K562 (cell line): ENCODE data around the gene CD44. TPM values are rescaled to one million over a fixed set of nuclear protein-coding genes. Genes with fewer than 3 reads are reported as not detected.

Experiments used
- ATAC-seq: fragments of 200-7000 bp; cut with Tn5 transposase; 3 replicates; pipeline ENCODE4 v1.9.1; 2020; ENCODE audit warnings: moderate library complexity
- BruUV-seq: library from RNA; stranded (reverse); fragments of 400-500 nt; replicated peaks from 2 replicates; lab custom pipeline; 2021; lab: Mats Ljungman, UMichigan
- CTCF ChIA-PET: fragments of 300-600 bp; formaldehyde crosslinking; extraction: SDS; loops from one replicate; lab custom pipeline; 2021; ENCODE audit warnings: low intra/inter-chr PET ratio; lab: Yijun Ruan, JAX
- POLR2A ChIA-PET: fragments of 300-600, 350-650 bp; sonication (Branson Sonifier 250); formaldehyde crosslinking; extraction: SDS; loops from one replicate; lab custom pipeline; 2021; ENCODE audit warnings: antibody characterized with exemption, inconsistent platforms; lab: Yijun Ruan, JAX
- DNase-seq, 4 experiments: peaks; one replicate each; pipeline versions ENCODE4 v3.0.0 to v3.0.0-alpha.2; 2011 to 2018; ENCODE audit warnings: low spot score in 3 of 4, mixed read lengths in 3 of 4; ENCODE audit errors: extremely low read depth in 1 of 4
- FAIRE-seq: peaks from 2 replicates; lab custom pipeline; 2011; peaks lifted over from hg19 to GRCh38; lab: Jason Lieb, UNC
- H2AFZ ChIP-seq: 2 replicates; pipeline ENCODE4 v1.6.0; 2011; ENCODE audit warnings: low read depth, low read length, control low read depth, inconsistent platforms
- H3K27ac ChIP-seq: fragments of 200-600 bp; 3 replicates; pipeline ENCODE4 v1.8.0; 2011; ENCODE audit warnings: low read depth, mild to moderate bottlenecking, control low read depth, inconsistent platforms, low read length, moderate library complexity, mixed read lengths; ENCODE audit errors: extremely low read depth
- H3K27me3 ChIP-seq, 2 experiments: fragments of 300-600 bp in 1 of 2; 2 replicates in 1 of 2; 3 replicates in 1 of 2; pipeline versions ENCODE4 v1.6.0 to v1.8.0; 2011; ENCODE audit warnings: inconsistent platforms in 2 of 2, low read length in 2 of 2, mild to moderate bottlenecking in 1 of 2, mixed read lengths in 1 of 2, moderate library complexity in 1 of 2; ENCODE audit not compliant: control insufficient read depth in 2 of 2, insufficient read depth in 2 of 2
- H3K36me3 ChIP-seq: fragments of 300-600 bp; 3 replicates; pipeline ENCODE4 v1.8.0; 2011; ENCODE audit warnings: mild to moderate bottlenecking, low read length, inconsistent platforms; ENCODE audit not compliant: control insufficient read depth, insufficient read depth
- H3K4me1 ChIP-seq, 2 experiments: fragments of 200-600 bp in 1 of 2; replicated peaks in 1 of 2; 2 replicates in 1 of 2; 3 replicates in 1 of 2; pipeline versions ENCODE4 v1.5.1 to v1.8.0; 2011; ENCODE audit warnings: inconsistent platforms in 2 of 2, low read length in 2 of 2, mild to moderate bottlenecking in 1 of 2, mixed read lengths in 1 of 2, moderate library complexity in 1 of 2; ENCODE audit not compliant: control insufficient read depth in 2 of 2, insufficient read depth in 2 of 2
- H3K4me2 ChIP-seq: 2 replicates; pipeline ENCODE4 v1.6.1; 2011; ENCODE audit warnings: low read length, control low read depth, inconsistent platforms, mixed read lengths; ENCODE audit not compliant: insufficient read depth
- H3K4me3 ChIP-seq: fragments of 200-600 bp; sonication (generic), shearing (Covaris generic); 2 replicates; pipeline ENCODE4 v1.5.1; 2016; ENCODE audit warnings: control low read depth, inconsistent platforms
- H3K79me2 ChIP-seq: fragments of 200-600 bp; 3 replicates; pipeline ENCODE4 v1.8.0; 2011; ENCODE audit warnings: low read length, inconsistent platforms; ENCODE audit not compliant: control insufficient read depth, insufficient read depth
- H3K9ac ChIP-seq, 2 experiments: 2 replicates each; pipeline versions ENCODE4 v1.6.0 to v1.6.1; 2011; ENCODE audit warnings: low read depth in 2 of 2, low read length in 2 of 2, control low read depth in 1 of 2, inconsistent platforms in 1 of 2, mild to moderate bottlenecking in 1 of 2, mixed read lengths in 1 of 2; ENCODE audit not compliant: insufficient read depth in 1 of 2
- H3K9me1 ChIP-seq: one replicate; pipeline ENCODE4 v1.6.0; 2011; ENCODE audit warnings: inconsistent platforms, mild to moderate bottlenecking, low read length, moderate library complexity; ENCODE audit not compliant: control insufficient read depth, insufficient read depth
- H3K9me3 ChIP-seq: replicated peaks from 2 replicates; pipeline ENCODE4 v1.5.1; 2011; ENCODE audit warnings: low read depth, low read length, inconsistent platforms; ENCODE audit not compliant: control insufficient read depth, insufficient read depth
- H4K20me1 ChIP-seq: replicated peaks from 2 replicates; pipeline ENCODE4 v1.6.1; 2011; ENCODE audit warnings: low read length, inconsistent platforms, mixed read lengths; ENCODE audit not compliant: control insufficient read depth, insufficient read depth
- COPS2 ChIP-seq: fragments of 450-650 bp; conservative IDR thresholded peaks from 2 replicates; pipeline ENCODE4 v1.6.1; 2016; ENCODE audit warnings: mild to moderate bottlenecking, moderate library complexity
- LCOR ChIP-seq: sonication (generic); formaldehyde crosslinking; IDR thresholded peaks from 2 replicates; pipeline ENCODE4 v1.8.0; 2022; ENCODE audit warnings: mild to moderate bottlenecking, missing genetic modification reagents
- PTRF ChIP-seq: fragments of 450-650 bp; IDR thresholded peaks from 2 replicates; pipeline ENCODE4 v1.6.1; 2016; ENCODE audit warnings: mild to moderate bottlenecking, missing genetic modification characterization, missing compliant biosample characterization
- SNIP1 ChIP-seq: fragments of 450-650 bp; IDR thresholded peaks from 2 replicates; pipeline ENCODE4 v1.7.1; 2017; ENCODE audit warnings: low read depth, mild to moderate bottlenecking
- WGBS: fragments of 100-300 bp; shearing (Covaris generic); methylation state at CpG from one replicate; pipeline ENCODE4 v1.1.6; 2016; ENCODE audit warnings: low coverage, mixed read lengths; ENCODE audit not compliant: insufficient coverage; ENCODE audit errors: missing lambda C conversion rate; 5-methylcytosine and 5-hydroxymethylcytosine counted together
- in situ Hi-C: fragments of 300-500 bp; cut with MboI; formaldehyde crosslinking; loops from 4 replicates; pipeline ENCODE4 v1.15.0; 2018; ENCODE audit warnings: inconsistent platforms, mixed read lengths
- intact Hi-C: fragments of 100-400 bp; cut with micrococcal nuclease; formaldehyde crosslinking; loops from 2 replicates; pipeline ENCODE4 v1.14.2; 2022
- polyA plus RNA-seq, 8 experiments: library from polyadenylated mRNA; depleted of rRNA in 4 of 8; stranded (reverse) in 5 of 8; unstranded in 3 of 8; fragments of >200 nt; fragmentation: Nextera tagmentation in 2 of 8; fragmentation: Illumina TruSeq in 1 of 8; extraction: Ambion mirVana in 2 of 8; extraction: Trizol in 1 of 8; gene quantifications; 2 replicates each; pipeline versions ENCODE4 v1.2.1 to v1.2.3, GENCODE V29; 2011 to 2014; ENCODE audit warnings: inconsistent platforms in 1 of 8, missing spikeins in 1 of 8
- total RNA-seq, 7 experiments: library from RNA; depleted of rRNA in 6 of 7; stranded (reverse); fragments of >200 nt in 6 of 7; fragmentation: Illumina TruSeq in 2 of 7; extraction: Trizol in 2 of 7; gene quantifications; 2 replicates each; pipeline versions ENCODE4 v1.2.1 to v1.2.3, GENCODE V29; 2011 to 2021; ENCODE audit warnings: low replicate concordance in 1 of 7
- TF ChIP-seq, protein P1 (sequence below): fragments of 450-650 bp; IDR thresholded peaks from 2 replicates; pipeline ENCODE4 v1.6.1; 2014; ENCODE audit warnings: low read depth, mild to moderate bottlenecking, moderate library complexity, borderline replicate concordance

The CD44 gene
- total and polyA plus RNA-seq, 9 of the 15 experiments (the other 6 are each of a cell fraction or from before 2014, with no cell fraction given) = 1.2 to 13.9 (median 3.0) TPM

DNA sequence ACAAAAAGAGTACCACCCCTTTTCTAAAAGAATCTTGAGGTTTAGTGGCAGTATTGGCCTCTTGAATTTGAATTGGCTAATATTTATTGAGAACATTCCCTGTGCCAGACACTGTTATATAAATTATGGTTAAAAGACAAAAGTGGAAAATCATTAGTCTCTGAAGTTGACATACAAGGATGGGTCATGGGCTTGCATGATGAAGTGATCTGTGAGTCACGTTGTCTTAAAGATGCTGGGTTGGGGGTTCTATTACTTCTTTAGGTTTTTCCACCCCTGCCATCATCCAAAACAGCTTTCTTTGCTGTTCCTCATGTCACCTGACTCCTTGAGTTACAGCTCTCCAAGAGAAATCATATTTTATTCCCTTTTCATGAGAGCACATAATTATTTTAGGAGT, 85.0 kb downstream of the CD44 start:
- Histone ChIP-seq H3K9me3 (no peaks in the 10 kb centered on the region), H3K4me2 (no peak overlapping the region)
- no peak for TF ChIP-seq COPS2
- no peak for TF ChIP-seq LCOR (CRISPR knock-in tag)
- no peak for TF ChIP-seq SNIP1
- TF ChIP-seq, protein P1, sequence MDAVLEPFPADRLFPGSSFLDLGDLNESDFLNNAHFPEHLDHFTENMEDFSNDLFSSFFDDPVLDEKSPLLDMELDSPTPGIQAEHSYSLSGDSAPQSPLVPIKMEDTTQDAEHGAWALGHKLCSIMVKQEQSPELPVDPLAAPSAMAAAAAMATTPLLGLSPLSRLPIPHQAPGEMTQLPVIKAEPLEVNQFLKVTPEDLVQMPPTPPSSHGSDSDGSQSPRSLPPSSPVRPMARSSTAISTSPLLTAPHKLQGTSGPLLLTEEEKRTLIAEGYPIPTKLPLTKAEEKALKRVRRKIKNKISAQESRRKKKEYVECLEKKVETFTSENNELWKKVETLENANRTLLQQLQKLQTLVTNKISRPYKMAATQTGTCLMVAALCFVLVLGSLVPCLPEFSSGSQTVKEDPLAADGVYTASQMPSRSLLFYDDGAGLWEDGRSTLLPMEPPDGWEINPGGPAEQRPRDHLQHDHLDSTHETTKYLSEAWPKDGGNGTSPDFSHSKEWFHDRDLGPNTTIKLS = no peak
- TF ChIP-seq PTRF (tag) = no peak
- TF ChIP-seq, all 486 proteins: peak for 0
- no TSS peak for BruUV-seq
- ChIA-PET POLR2A (no interaction called here), CTCF (no interaction called here)
- Histone ChIP-seq H3K27me3 (peaks cover 5 to 10% of the 10 kb centered on the region in 2 experiments; a peak in 1 of 5 replicates), H2AFZ (no peak overlapping the region), H3K9me1 (no peaks in the 10 kb centered on the region), H3K27ac (no peak overlapping the region), H3K36me3 (no peaks in the 10 kb centered on the region), H3K4me1 (no peaks in the 10 kb centered on the region), H3K79me2 (no peaks in the 10 kb centered on the region), H3K4me3 (no peak overlapping the region), H3K9ac (no peak overlapping the region), H4K20me1 (no peaks in the 10 kb centered on the region; the same call in 1 of the 2 replicates)
- intact Hi-C loops (no loop called here), in situ Hi-C loops (no loop called here)
- DNase-seq (no peak), FAIRE-seq (no peak), ATAC-seq (no peak)
- WGBS = 0% methylated on average over 1 of the region's 1 CpG
